ENCODE data around the gene HSPA1A. TPM values are rescaled to one million over a fixed set of nuclear protein-coding genes. Genes with fewer than 3 reads are reported as not detected.
"Not testable (repeated sequence)": the region's sequence is repeated elsewhere in the genome, so short reads cannot be mapped to it uniquely, and the experiment has no call there.

HSPA1A gene
- total RNA-seq, 1 donor from 2014 or later = 271 TPM

GRCh38 chr6:31851485-31851832 lies 36.1 kb downstream of the HSPA1A start:
- intact Hi-C loops (cut with micrococcal nuclease) = no loop called here
- H3K9me3 ChIP-seq (replicated peaks) = no peaks in the 10 kb centered on the region
- no peak overlapping the region for H3K27ac ChIP-seq (replicated peaks)
- H3K36me3 ChIP-seq = no peaks in the 10 kb centered on the region
- no peak for TF ChIP-seq CTCF (IDR thresholded peaks at IDR 0.05; ENCODE audit: borderline replicate concordance)
- no peaks in the 10 kb centered on the region for H3K27me3 ChIP-seq (ENCODE audit: low read depth)
- no peak for DNase-seq
- no peak overlapping the region for H3K4me3 ChIP-seq
- no peaks in the 10 kb centered on the region for H3K4me1 ChIP-seq

- H3K36me3 ChIP-seq; H3K4me1 ChIP-seq; H3K4me3 ChIP-seq; intact Hi-C loops (cut with micrococcal nuclease); H3K27ac ChIP-seq (replicated peaks); H3K9me3 ChIP-seq (replicated peaks); DNase-seq; H3K27me3 ChIP-seq (ENCODE audit: low read depth): not testable (repeated sequence)
These were observed 36.8 kb downstream of the HSPA1A start for GRCh38 chr6:31851980-31852718.

- H3K4me3 ChIP-seq; DNase-seq; H3K27me3 ChIP-seq (ENCODE audit: low read depth); H3K27ac ChIP-seq (replicated peaks); H3K9me3 ChIP-seq (replicated peaks); intact Hi-C loops (cut with micrococcal nuclease): not testable (repeated sequence)
- Histone ChIP-seq H3K4me1 (peaks cover 14% of the 10 kb centered on the region), H3K36me3 (peaks cover 33% of the 10 kb centered on the region)
These were observed 42.4 kb downstream of the HSPA1A start for GRCh38 chr6:31857774-31858173.

- Histone ChIP-seq H3K4me3 (no peak overlapping the region), H3K36me3 (peaks cover 33% of the 10 kb centered on the region), H3K4me1 (peaks cover 21% of the 10 kb centered on the region), H3K27me3 (ENCODE audit: low read depth) (no peaks in the 10 kb centered on the region), H3K27ac (replicated peaks) (no peak overlapping the region), H3K9me3 (replicated peaks) (no peaks in the 10 kb centered on the region)
- DNase-seq = no peak
- intact Hi-C loops (cut with micrococcal nuclease) = no loop called here
- TF ChIP-seq CTCF (IDR thresholded peaks at IDR 0.05; ENCODE audit: borderline replicate concordance) = no peak
These were observed 43.4 kb downstream of the HSPA1A start for GRCh38 chr6:31858707-31859106.

GRCh38 chr6:31859923-31860322 lies 44.6 kb downstream of the HSPA1A start:
- no peak for DNase-seq
- H3K27ac ChIP-seq (replicated peaks) = no peak overlapping the region
- H3K9me3 ChIP-seq (replicated peaks) = no peaks in the 10 kb centered on the region
- peaks cover 30% of the 10 kb centered on the region for H3K4me1 ChIP-seq
- no peak for TF ChIP-seq CTCF (IDR thresholded peaks at IDR 0.05; ENCODE audit: borderline replicate concordance)
- H3K27me3 ChIP-seq (ENCODE audit: low read depth) = no peaks in the 10 kb centered on the region
- H3K4me3 ChIP-seq = no peak overlapping the region
- H3K36me3 ChIP-seq = peaks cover 33% of the 10 kb centered on the region
- intact Hi-C loops (cut with micrococcal nuclease) = no loop called here

- H3K36me3 ChIP-seq = peaks cover 33% of the 10 kb centered on the region
- intact Hi-C loops (cut with micrococcal nuclease) = no loop called here
- no peak for DNase-seq
- no peak overlapping the region for H3K27ac ChIP-seq (replicated peaks)
- no peak for TF ChIP-seq CTCF (IDR thresholded peaks at IDR 0.05; ENCODE audit: borderline replicate concordance)
- peaks cover 30% of the 10 kb centered on the region for H3K4me1 ChIP-seq
- no peaks in the 10 kb centered on the region for H3K27me3 ChIP-seq (ENCODE audit: low read depth)
- no peak overlapping the region for H3K4me3 ChIP-seq
- H3K9me3 ChIP-seq (replicated peaks) = no peaks in the 10 kb centered on the region
These were observed 45.0 kb downstream of the HSPA1A start for GRCh38 chr6:31860349-31860748.
